DOHH2 (cell line): ENCODE measurements around the gene FBN3.

Experiments
- H3F3A ChIP-seq: fragments of 200-600 bp; sonication (generic), shearing (Covaris generic); 2 replicates; pipeline ENCODE4 v1.6.0; 2016; ENCODE audit warnings: antibody characterized with exemption, mild to moderate bottlenecking; ENCODE audit not compliant: control insufficient read depth, insufficient read depth
- H3K27ac ChIP-seq: fragments of 200-600 bp; sonication (generic); 2 replicates; pipeline ENCODE4 v1.5.1; 2014; ENCODE audit warnings: low read depth, mild to moderate bottlenecking, low read length, moderate library complexity
- H3K27me3 ChIP-seq: fragments of 200-600 bp; sonication (generic); 2 replicates; pipeline ENCODE4 v1.6.1; 2014; ENCODE audit warnings: mild to moderate bottlenecking, low read length, mixed read lengths; ENCODE audit not compliant: control insufficient read depth
- H3K36me3 ChIP-seq: fragments of 200-600 bp; sonication (generic); 2 replicates; pipeline ENCODE4 v1.6.1; 2014; ENCODE audit warnings: mild to moderate bottlenecking, low read length, moderate library complexity, mixed read lengths; ENCODE audit not compliant: control insufficient read depth
- H3K4me1 ChIP-seq: fragments of 200-600 bp; sonication (generic); 2 replicates; pipeline ENCODE4 v1.6.1; 2014; ENCODE audit warnings: mild to moderate bottlenecking, low read length, mixed read lengths; ENCODE audit not compliant: control insufficient read depth
- H3K4me2 ChIP-seq: fragments of 200-600 bp; sonication (generic); 2 replicates; pipeline ENCODE4 v1.6.0; 2014; ENCODE audit warnings: mild to moderate bottlenecking, low read length, moderate library complexity
- H3K4me3 ChIP-seq: fragments of 200-600 bp; sonication (generic); 2 replicates; pipeline ENCODE4 v1.5.1; 2014; ENCODE audit warnings: mild to moderate bottlenecking, low read length, mixed read lengths
- H3K79me2 ChIP-seq: fragments of 200-600 bp; sonication (generic); 2 replicates; pipeline ENCODE4 v1.6.1; 2014; ENCODE audit warnings: mild to moderate bottlenecking, low read length, mixed read lengths; ENCODE audit not compliant: control insufficient read depth
- H3K9me2 ChIP-seq: fragments of 200-600 bp; sonication (generic); replicated peaks from 2 replicates; pipeline ENCODE4 v1.6.1; 2014; ENCODE audit warnings: mild to moderate bottlenecking, low read length, mixed read lengths; ENCODE audit not compliant: control insufficient read depth
- H3K9me3 ChIP-seq: fragments of 200-600 bp; sonication (generic); 2 replicates; pipeline ENCODE4 v1.6.1; 2014; ENCODE audit warnings: antibody characterized with exemption, low read length, mixed read lengths; ENCODE audit not compliant: control insufficient read depth, insufficient read depth
- H4K20me1 ChIP-seq: fragments of 200-600 bp; sonication (generic); 2 replicates; pipeline ENCODE4 v1.6.0; 2014; ENCODE audit warnings: low read depth, mild to moderate bottlenecking, antibody characterized with exemption, low read length, moderate library complexity; ENCODE audit not compliant: control insufficient read depth, insufficient read depth
- CTCF ChIP-seq: fragments of 200-600 bp; sonication (generic); IDR thresholded peaks from one replicate; pipeline ENCODE4 v1.5.1; 2014; ENCODE audit warnings: antibody characterized with exemption, mild to moderate bottlenecking, low read depth, low read length; ENCODE audit not compliant: poor library complexity, severe bottlenecking
- EZH2phosphoT487 ChIP-seq: fragments of 200-600 bp; sonication (generic); IDR thresholded peaks from 2 replicates; pipeline ENCODE4 v1.6.1; 2017; ENCODE audit warnings: borderline replicate concordance, mild to moderate bottlenecking, antibody characterized with exemption, low read length, moderate library complexity, mixed read lengths

Gene FBN3

GRCh38 chr19:8021374-8021773 is 128.0 kb downstream of the FBN3 start:
- H3K27ac ChIP-seq = no peak overlapping the region

GRCh38 chr19:8020681-8021080 is 128.7 kb downstream of the FBN3 start:
- no peaks in the 10 kb centered on the region for H3K27me3 ChIP-seq
- no peaks in the 10 kb centered on the region for H3K9me2 ChIP-seq
- H3K4me1 ChIP-seq = peaks cover 10% of the 10 kb centered on the region
- TF ChIP-seq EZH2phosphoT487 (no peak), CTCF (no peak)
- H3K4me3 ChIP-seq = no peak overlapping the region
- H3K79me2 ChIP-seq = no peaks in the 10 kb centered on the region
- no peaks in the 10 kb centered on the region for H3F3A ChIP-seq
- no peaks in the 10 kb centered on the region for H4K20me1 ChIP-seq
- H3K4me2 ChIP-seq = no peak overlapping the region
- no peaks in the 10 kb centered on the region for H3K36me3 ChIP-seq
- H3K27ac ChIP-seq = no peak overlapping the region
- no peaks in the 10 kb centered on the region for H3K9me3 ChIP-seq

More at GRCh38 chr19:8021374-8021773, 128.0 kb downstream of the FBN3 start:
- Histone ChIP-seq H4K20me1 (no peaks in the 10 kb centered on the region), H3K79me2 (no peaks in the 10 kb centered on the region), H3K36me3 (no peaks in the 10 kb centered on the region), H3F3A (no peaks in the 10 kb centered on the region), H3K4me2 (no peak overlapping the region), H3K27me3 (no peaks in the 10 kb centered on the region), H3K9me2 (no peaks in the 10 kb centered on the region), H3K4me1 (peaks cover 10% of the 10 kb centered on the region), H3K4me3 (no peak overlapping the region), H3K9me3 (no peaks in the 10 kb centered on the region)
- TF ChIP-seq CTCF (no peak), EZH2phosphoT487 (no peak)

- Histone ChIP-seq H3K9me2 (no peaks in the 10 kb centered on the region), H3K27ac (no peak overlapping the region), H3F3A (no peaks in the 10 kb centered on the region), H3K27me3 (no peaks in the 10 kb centered on the region), H3K4me3 (0 out of 2 replicates have a peak overlapping the region, but pooled peaks have one; percentile 6), H3K36me3 (no peaks in the 10 kb centered on the region), H3K79me2 (no peaks in the 10 kb centered on the region), H4K20me1 (no peaks in the 10 kb centered on the region), H3K9me3 (no peaks in the 10 kb centered on the region), H3K4me2 (peak overlapping the region; percentile 54), H3K4me1 (peaks cover 10% of the 10 kb centered on the region)
- TF ChIP-seq CTCF (peak; percentile 81), EZH2phosphoT487 (no peak)
These were observed 131.6 kb downstream of the FBN3 start for GRCh38 chr19:8017808-8018207.
